Measurements from ENCODE around the gene NTN5.
"Not testable (repeated sequence)": the region's sequence is repeated elsewhere in the genome, so short reads cannot be mapped to it uniquely, and the experiment has no call there.

NTN5 gene

GRCh38 chr19:48669903-48670668 is 2.7 kb downstream of the NTN5 start:
- DNase-seq: no peak

- DNase-seq: no peak
Observed at GRCh38 chr19:48668761-48669160, 4.1 kb downstream of the NTN5 start.

- DNase-seq: no peak
Observed at GRCh38 chr19:48668332-48668731, 4.5 kb downstream of the NTN5 start.

- no peak for DNase-seq
Observed at GRCh38 chr19:48665786-48666185, 7.0 kb downstream of the NTN5 start.

- DNase-seq: no peak
Observed at GRCh38 chr19:48664476-48664875, 8.3 kb downstream of the NTN5 start.

- DNase-seq: no peak
Observed at GRCh38 chr19:48663667-48664066, 9.2 kb downstream of the NTN5 start.

- DNase-seq: no peak
Observed at GRCh38 chr19:48661711-48662090, 11.1 kb downstream of the NTN5 start.

GRCh38 chr19:48660852-48661710 is 11.7 kb downstream of the NTN5 start:
- peak; percentile 34 to 94 (median 71) for DNase-seq

GRCh38 chr19:48659768-48660167 is 13.0 kb downstream of the NTN5 start:
- DNase-seq: peak in 1 of 5 experiments; percentile 33

- no peak for DNase-seq
Observed at GRCh38 chr19:48658483-48658882, 14.3 kb downstream of the NTN5 start.

- not testable (repeated sequence) for DNase-seq
Observed at GRCh38 chr19:48657828-48658227, 15.0 kb downstream of the NTN5 start.

- DNase-seq: no peak
Observed at GRCh38 chr19:48656840-48657474, 15.9 kb downstream of the NTN5 start.

- DNase-seq: no peak
Observed at GRCh38 chr19:48654299-48655059, 18.3 kb downstream of the NTN5 start.

- DNase-seq: no peak
Observed at GRCh38 chr19:48651683-48652048, 21.2 kb downstream of the NTN5 start.

- no peak for DNase-seq
Observed at GRCh38 chr19:48650974-48651682, 21.7 kb downstream of the NTN5 start.

- no peak for DNase-seq
Observed at GRCh38 chr19:48648134-48648533, 24.7 kb downstream of the NTN5 start.

- DNase-seq: no peak
Observed at GRCh38 chr19:48646722-48647216, 26.0 kb downstream of the NTN5 start.

- peak; percentile 83 to 92 (median 88) for DNase-seq
Observed at GRCh38 chr19:48646001-48646721, 26.7 kb downstream of the NTN5 start, which contains the start of gene CA11. CA11 (minus strand) TSS chr19:48646187; CDS start chr19:48645632, 555 bp downstream.

GRCh38 chr19:48645620-48646000 is 27.2 kb downstream of the NTN5 start:
- DNase-seq: no peak

GRCh38 chr19:48644839-48645619 is 27.8 kb downstream of the NTN5 start:
- DNase-seq: peak in 4 of 5 experiments; percentile 60 to 87 (median 66)

Measured in T-helper 2 cell (primary cell).